Naive thymus-derived CD8-positive, alpha-beta T cell (primary cell): ENCODE results near the gene TIPARP. TPM values are rescaled to one million over a fixed set of nuclear protein-coding genes. Genes with fewer than 3 reads are reported as not detected.
"Not testable (repeated sequence)": the region's sequence is repeated elsewhere in the genome, so short reads cannot be mapped to it uniquely, and the experiment has no call there.

Source experiments
- ATAC-seq, 2 donors: fragments of 150-1000 bp; cut with Tn5 transposase in 1 of 2; sonication (Bioruptor Pico), chemical (Tn5 transposase) in 1 of 2; 1 replicate in 1 of 2; 2 replicates in 1 of 2; pipeline ENCODE4 v1.10.0; 2021; ENCODE audit warnings: mild to moderate bottlenecking in 2 of 2, moderate library complexity in 2 of 2
- POLR2A ChIA-PET: fragments of 350-600 bp; sonication (Branson Sonifier 250); formaldehyde crosslinking; loops from one replicate; lab custom pipeline; 2021; ENCODE audit warnings: antibody characterized with exemption; lab: Charles Lee
- DNase-seq, 10 donors: peaks; one replicate each; pipeline versions ENCODE4 v3.0.0 to v3.0.0-alpha.2; 2020 to 2022
- H3K27ac Mint-ChIP-seq, 10 donors: one replicate each; pipeline ENCODE4 v1.8.0; 2020 to 2022; ENCODE audit warnings: mild to moderate bottlenecking in 10 of 10, mixed read lengths in 10 of 10, moderate library complexity in 4 of 10, inconsistent platforms in 1 of 10
- H3K27me3 Mint-ChIP-seq, 5 donors: one replicate each; pipeline ENCODE4 v1.8.0; 2021 to 2022; ENCODE audit warnings: mixed read lengths in 5 of 5
- H3K36me3 Mint-ChIP-seq, 3 donors: one replicate each; pipeline ENCODE4 v1.8.0; 2020 to 2022; ENCODE audit warnings: mixed read lengths in 3 of 3, mild to moderate bottlenecking in 2 of 3, inconsistent platforms in 1 of 3
- H3K4me1 Mint-ChIP-seq, 4 donors: one replicate each; pipeline ENCODE4 v1.8.0; 2021 to 2022; ENCODE audit warnings: mixed read lengths in 4 of 4
- H3K4me3 Mint-ChIP-seq, 10 donors: one replicate each; pipeline ENCODE4 v1.8.0; 2020 to 2022; ENCODE audit warnings: mild to moderate bottlenecking in 10 of 10, mixed read lengths in 10 of 10, moderate library complexity in 6 of 10, inconsistent platforms in 1 of 10
- H3K9me3 Mint-ChIP-seq, 9 donors: one replicate each; pipeline ENCODE4 v1.8.0; 2020 to 2022; ENCODE audit warnings: mixed read lengths in 9 of 9, mild to moderate bottlenecking in 3 of 9, inconsistent platforms in 1 of 9, moderate library complexity in 1 of 9
- polyA plus RNA-seq, 3 donors: library from polyadenylated mRNA; unstranded; fragments of 300-500 nt; fragmentation: Illumina TruSeq; gene quantifications; one replicate each; pipeline ENCODE4 v1.2.3, GENCODE V29; 2021
- total RNA-seq, 8 experiments: library from RNA in 2 of 8; stranded (reverse) in 2 of 8; gene quantifications; one replicate each; pipeline ENCODE4 v1.2.3 and lab custom pipeline; 2021 to 2026

TIPARP gene
- total and polyA plus RNA-seq, 5 experiments from 2014 or later = 4.2 to 62.0 (median 20.9) TPM

DNA sequence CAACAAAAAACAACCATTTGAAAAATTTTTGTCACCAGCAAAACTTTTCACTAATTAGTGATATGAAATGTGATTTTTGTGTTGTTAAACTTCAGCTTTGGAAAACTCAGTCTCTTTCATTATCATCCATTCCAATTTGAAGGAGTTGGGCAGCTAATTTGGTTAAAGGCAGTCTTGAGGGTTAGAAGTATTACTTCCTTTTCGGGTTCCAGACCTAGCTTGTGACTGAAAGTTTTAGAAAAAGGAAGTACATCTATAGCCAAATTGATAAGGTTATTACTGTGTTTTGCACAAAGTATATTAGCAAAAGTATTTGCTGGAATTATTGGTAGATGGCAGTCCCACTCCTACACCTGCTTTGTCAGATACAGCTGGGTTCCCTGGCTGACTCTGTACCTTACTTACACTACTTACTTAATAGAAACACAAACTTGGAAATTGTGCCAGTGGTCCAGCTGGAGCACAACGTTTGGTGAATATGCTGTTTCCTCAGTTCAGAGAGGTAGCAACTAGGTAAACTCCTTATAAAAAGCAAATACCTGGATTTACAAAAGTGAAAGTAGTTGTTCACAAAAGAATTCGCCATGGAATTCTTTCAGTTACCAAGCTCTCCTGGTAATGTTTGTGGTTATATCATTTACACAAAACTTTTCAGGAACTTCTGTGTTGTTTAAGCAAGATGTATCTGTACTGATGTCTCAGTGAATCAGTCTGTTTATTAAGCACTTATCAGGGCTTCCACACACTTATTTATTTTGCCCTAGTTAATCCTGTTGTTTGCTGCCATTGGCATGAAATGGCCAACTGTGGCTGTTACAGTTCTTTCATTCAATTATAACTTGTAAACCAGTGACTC, 31.6 kb downstream of the TIPARP start:
- Mint-ChIP-seq H3K27me3 (no peaks in the 10 kb centered on the region), H3K9me3 (no peaks in the 10 kb centered on the region), H3K4me3 (no peak overlapping the region), H3K36me3 (peaks cover 8 to 70% (median 40%) of the 10 kb centered on the region in 3 donors), H3K27ac (peak overlapping the region in 1 of 10 donors; percentile 53), H3K4me1 (peaks cover 0 to 28% (median 5%) of the 10 kb centered on the region in 4 donors)
- POLR2A ChIA-PET = no interaction called here
- DNase-seq (no peak), ATAC-seq (no peak)

DNA sequence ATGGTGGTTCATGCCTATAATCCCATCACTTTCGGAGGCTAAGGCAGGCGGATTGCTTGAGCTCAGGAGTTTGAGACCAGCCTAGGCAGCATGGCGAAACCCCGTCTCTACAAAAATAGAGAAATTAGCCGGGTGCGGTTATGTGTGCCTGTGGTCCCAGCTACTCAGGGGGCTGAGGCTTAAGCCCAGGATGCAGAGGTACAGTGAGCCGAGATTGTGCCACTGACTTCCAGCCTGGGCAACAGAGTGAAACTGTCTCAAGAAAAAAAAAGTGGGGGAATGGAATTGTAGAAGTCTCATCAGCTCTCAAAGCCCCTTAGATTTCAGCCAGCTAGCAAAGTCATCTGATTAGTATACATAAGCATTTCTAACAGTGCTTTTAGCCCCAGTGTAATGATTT, 33.2 kb downstream of the TIPARP start:
- H3K36me3 Mint-ChIP-seq = peaks cover 8 to 60% (median 39%) of the 10 kb centered on the region in 3 donors
- DNase-seq = no peak
- no peak overlapping the region for H3K27ac Mint-ChIP-seq
- H3K27me3 Mint-ChIP-seq = no peaks in the 10 kb centered on the region
- H3K9me3 Mint-ChIP-seq = no peaks in the 10 kb centered on the region
- POLR2A ChIA-PET = no interaction called here
- H3K4me1 Mint-ChIP-seq = peaks cover 0 to 19% (median 3%) of the 10 kb centered on the region in 4 donors
- H3K4me3 Mint-ChIP-seq = no peak overlapping the region
- no peak for ATAC-seq

DNA sequence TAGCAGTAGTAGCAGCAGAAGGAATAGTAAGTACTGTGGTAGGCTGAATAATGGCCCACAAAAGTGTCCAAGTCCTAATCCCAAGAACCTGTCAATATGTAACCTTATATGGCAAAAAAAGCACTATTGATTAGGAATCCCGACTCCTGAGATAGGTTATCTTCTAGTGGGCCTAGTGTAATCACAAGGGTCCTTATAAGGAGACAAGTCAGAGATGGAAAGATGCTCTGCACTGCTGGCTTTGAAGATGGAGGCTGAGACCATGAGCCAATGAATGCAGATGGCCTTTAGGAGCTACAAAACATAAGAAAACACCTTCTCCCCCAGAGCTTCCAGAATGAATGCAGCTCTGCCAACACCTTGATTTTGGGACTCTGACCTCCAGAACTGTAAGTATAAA, 36.0 kb downstream of the TIPARP start:
- Mint-ChIP-seq H3K9me3 (no peaks in the 10 kb centered on the region), H3K36me3 (peaks cover 0 to 36% (median 25%) of the 10 kb centered on the region in 3 donors)
- ATAC-seq = no peak

DNA sequence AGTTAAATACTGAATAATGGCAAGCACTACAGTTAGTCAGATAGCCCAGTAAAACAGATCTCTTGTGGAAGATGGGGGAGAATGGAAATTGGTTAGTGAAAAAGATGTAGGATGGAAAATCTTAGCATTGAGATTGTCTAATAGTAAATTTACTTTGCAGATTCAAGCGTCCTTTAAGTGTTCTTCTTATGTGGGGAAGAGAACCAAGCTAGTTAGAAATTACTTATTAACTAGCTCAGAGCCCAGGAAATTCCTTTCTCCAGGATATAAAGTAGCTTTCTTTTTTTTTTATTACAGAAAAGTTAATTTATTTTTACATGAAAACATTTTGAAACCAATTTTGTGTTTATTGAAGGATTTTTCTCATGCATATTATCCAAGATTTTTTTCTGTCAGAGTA, 36.7 kb downstream of the TIPARP start:
- no peak overlapping the region for H3K27ac Mint-ChIP-seq
- H3K4me3 Mint-ChIP-seq = no peak overlapping the region
- peaks cover 0 to 29% (median 25%) of the 10 kb centered on the region in 3 donors for H3K36me3 Mint-ChIP-seq

More for the DNA sequence above, 36.0 kb downstream of the TIPARP start:
- H3K27ac Mint-ChIP-seq = no peak overlapping the region
- POLR2A ChIA-PET = interaction anchor here (0.5 kb wide), 1 partner anchor 60 kb away, joined by 3 read pairs; no protein-coding TSS in a partner anchor
- peaks cover 0 to 10% (median 0%) of the 10 kb centered on the region in 4 donors for H3K4me1 Mint-ChIP-seq
- H3K4me3 Mint-ChIP-seq = no peak overlapping the region
- DNase-seq = no peak
- H3K27me3 Mint-ChIP-seq = no peaks in the 10 kb centered on the region

DNA sequence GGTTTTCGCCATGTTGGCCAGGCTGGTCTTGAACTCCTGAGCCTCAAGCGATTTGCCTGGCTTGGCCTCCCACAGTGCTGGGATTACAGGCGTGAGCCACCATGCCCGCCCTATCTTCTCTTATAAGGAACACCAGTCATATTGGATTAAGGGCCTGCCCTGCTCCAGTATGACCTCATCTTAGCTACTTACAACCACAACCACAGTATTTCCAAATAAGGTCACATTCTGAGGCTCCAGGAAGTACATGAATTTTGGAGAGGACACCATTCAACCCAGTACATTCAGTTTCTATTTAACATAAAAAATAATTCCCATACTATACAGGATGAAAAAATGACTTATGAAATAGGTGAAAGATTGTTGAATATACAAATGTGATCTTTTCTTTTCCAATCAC, 37.6 kb downstream of the TIPARP start:
- DNase-seq, H3K27me3 Mint-ChIP-seq, H3K4me3 Mint-ChIP-seq, H3K9me3 Mint-ChIP-seq, H3K27ac Mint-ChIP-seq, H3K4me1 Mint-ChIP-seq, POLR2A ChIA-PET: not testable (repeated sequence)
- peaks cover 0 to 23% (median 22%) of the 10 kb centered on the region in 3 donors for H3K36me3 Mint-ChIP-seq
- peak; percentile 44 to 71 for ATAC-seq

More for the DNA sequence above, 36.7 kb downstream of the TIPARP start:
- Mint-ChIP-seq H3K27me3 (no peaks in the 10 kb centered on the region), H3K4me1 (peaks cover 0 to 3% (median 0%) of the 10 kb centered on the region in 4 donors), H3K9me3 (no peaks in the 10 kb centered on the region)
- DNase-seq = no peak
- POLR2A ChIA-PET = interaction anchor here (0.5 to 0.6 kb wide), 2 partner anchors 61 to 370 kb away, joined by 3 to 5 read pairs; no protein-coding TSS in a partner anchor
- ATAC-seq = no peak

DNA sequence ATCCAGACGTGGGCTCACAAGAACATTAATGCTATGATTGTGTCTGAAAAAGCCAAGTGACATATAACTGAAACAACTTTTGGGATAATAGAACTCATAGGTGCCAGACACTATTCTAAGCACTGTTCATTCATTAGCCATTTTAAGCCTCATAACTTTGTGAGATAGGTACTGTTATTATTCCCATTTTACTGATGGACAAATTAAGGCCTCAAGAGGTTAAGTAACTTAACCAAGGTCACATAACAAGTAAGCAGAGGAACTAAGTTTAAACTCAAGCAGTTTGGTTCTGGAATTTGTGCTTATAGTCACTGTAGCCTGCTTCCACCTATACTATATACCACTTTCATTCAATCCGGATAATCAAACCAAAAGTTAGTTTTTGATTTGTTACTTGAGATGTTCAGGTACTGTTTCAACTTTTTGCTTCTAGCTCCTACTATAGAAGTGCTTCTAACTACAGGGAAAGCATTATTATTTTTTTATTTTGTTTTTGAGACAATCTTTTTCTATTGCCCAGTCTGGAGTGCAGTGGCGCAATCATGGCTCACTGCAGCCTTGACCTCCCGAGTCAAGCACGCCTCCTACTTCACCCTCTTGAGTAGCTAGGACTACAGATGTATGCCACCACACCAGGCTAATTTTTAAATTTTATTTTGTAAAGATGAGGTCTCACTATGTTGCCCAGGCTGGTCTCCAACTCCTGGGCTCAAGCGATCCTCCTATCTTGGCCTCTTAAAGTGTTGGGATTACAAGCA, 41.9 kb downstream of the TIPARP start:
- Mint-ChIP-seq H3K4me3 (no peak overlapping the region), H3K36me3 (peaks cover 0 to 6% (median 2%) of the 10 kb centered on the region in 3 donors), H3K9me3 (no peaks in the 10 kb centered on the region), H3K27me3 (no peaks in the 10 kb centered on the region), H3K4me1 (no peaks in the 10 kb centered on the region), H3K27ac (peak overlapping the region in 1 of 10 donors; percentile 37)
- POLR2A ChIA-PET = no interaction called here
- DNase-seq = no peak
- no peak for ATAC-seq

DNA sequence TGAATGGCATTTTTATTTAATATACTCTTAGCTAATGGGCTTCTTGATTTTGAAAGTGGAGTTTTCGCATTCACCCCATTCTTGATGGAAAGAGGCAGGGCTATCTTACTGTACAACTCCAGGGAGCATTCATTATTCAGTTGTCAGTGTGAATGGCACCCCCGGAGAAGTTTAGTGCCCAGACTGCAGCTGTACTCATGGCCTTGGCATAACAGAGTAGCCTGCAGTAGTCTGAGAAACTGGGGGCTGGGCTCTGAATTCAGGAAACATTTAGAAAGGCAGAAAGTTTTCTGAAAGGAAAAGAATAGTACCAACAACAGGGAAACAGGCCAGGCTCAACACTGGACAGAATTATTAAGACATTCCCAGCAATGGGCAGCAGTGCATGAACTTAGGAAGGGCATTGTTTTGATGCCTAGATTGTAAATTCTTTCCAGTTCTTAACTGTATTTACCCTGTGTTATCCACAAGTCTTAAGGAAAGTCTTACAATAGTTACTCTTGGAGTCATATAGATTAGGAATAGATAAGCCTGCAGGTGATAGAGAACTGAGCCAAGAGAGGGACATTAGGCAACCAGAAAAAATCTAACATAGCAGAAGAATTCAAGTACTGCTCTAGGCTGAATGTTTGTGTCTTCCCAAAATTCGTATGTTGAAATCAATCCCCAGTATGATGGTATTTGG, 44.4 kb downstream of the TIPARP start:
- Mint-ChIP-seq H3K27ac (no peak overlapping the region), H3K27me3 (no peaks in the 10 kb centered on the region), H3K9me3 (no peaks in the 10 kb centered on the region), H3K4me3 (no peak overlapping the region), H3K4me1 (no peaks in the 10 kb centered on the region), H3K36me3 (peaks cover 0 to 6% (median 2%) of the 10 kb centered on the region in 3 donors)
- DNase-seq (no peak), ATAC-seq (no peak)
- POLR2A ChIA-PET = no interaction called here

DNA sequence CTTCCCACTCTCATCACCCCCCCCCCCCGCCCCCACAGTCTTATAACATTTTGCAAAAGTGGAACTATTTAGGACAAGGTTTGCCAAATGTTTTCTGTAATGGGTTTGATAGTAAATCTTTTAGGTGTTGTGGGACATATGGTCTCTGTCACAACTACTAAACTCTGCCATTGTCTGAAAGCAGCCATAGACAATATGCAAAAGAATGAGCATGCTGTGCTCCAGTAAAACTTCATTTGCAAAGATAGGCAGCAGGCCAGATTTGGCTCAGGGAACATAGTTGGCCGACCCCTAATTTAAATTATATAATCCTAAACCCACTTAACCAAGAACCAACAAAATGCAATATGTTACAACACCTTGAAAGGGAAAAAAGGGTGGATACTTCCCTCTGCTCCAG, 46.4 kb downstream of the TIPARP start:
- no peaks in the 10 kb centered on the region for H3K9me3 Mint-ChIP-seq
- ATAC-seq (no peak), DNase-seq (no peak)
- no peaks in the 10 kb centered on the region for H3K36me3 Mint-ChIP-seq
- no peaks in the 10 kb centered on the region for H3K27me3 Mint-ChIP-seq
- no peaks in the 10 kb centered on the region for H3K4me1 Mint-ChIP-seq
- no peak overlapping the region for H3K4me3 Mint-ChIP-seq
- H3K27ac Mint-ChIP-seq = no peak overlapping the region
- POLR2A ChIA-PET = no interaction called here

DNA sequence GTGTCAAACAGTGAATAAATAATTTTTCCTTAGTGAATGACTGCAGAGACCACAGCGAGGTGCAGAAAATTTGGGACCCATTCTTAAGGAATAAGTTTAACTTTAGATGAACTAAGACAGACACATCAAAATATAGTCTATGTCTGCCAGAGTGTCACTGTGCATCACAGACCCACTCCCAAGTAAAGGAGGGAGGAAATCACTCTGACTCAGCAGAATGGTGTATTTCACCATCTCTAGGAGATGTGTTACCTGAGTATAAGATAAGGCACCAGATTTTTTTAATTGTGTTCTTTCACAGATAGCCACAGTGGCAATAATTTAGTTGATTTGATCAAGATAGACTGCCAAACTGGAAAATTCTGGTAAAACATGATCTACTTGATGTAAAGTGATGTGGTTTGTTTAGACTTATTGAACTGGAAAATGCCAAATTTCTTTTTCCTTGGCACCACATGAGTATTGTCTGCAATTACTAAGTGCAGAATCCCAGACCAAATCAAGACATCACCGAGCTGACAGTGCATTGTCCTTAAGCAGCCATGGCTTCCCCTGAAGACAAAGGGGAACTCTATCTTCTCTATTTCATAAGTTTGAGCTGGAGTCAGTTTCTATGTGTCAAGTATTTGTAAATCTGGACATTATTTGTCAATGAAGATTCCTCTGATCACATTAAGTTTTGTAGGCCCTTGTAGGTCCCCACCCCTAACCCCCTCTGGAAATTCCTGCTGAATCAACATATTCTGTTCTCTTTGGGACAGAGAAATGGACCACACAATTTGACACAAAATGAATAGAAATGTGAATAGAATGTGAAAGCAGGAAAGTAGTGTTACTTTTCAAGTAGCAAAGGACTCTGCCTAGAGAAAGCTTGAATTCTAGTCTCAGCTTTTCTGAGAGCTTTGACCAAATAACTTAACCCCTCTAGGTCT, 47.6 kb downstream of the TIPARP start:
- Mint-ChIP-seq H3K4me3 (no peak overlapping the region), H3K4me1 (no peaks in the 10 kb centered on the region), H3K27me3 (no peaks in the 10 kb centered on the region), H3K9me3 (no peaks in the 10 kb centered on the region), H3K36me3 (no peaks in the 10 kb centered on the region), H3K27ac (no peak overlapping the region)
- ATAC-seq = no peak
- POLR2A ChIA-PET = no interaction called here
- DNase-seq = no peak

DNA sequence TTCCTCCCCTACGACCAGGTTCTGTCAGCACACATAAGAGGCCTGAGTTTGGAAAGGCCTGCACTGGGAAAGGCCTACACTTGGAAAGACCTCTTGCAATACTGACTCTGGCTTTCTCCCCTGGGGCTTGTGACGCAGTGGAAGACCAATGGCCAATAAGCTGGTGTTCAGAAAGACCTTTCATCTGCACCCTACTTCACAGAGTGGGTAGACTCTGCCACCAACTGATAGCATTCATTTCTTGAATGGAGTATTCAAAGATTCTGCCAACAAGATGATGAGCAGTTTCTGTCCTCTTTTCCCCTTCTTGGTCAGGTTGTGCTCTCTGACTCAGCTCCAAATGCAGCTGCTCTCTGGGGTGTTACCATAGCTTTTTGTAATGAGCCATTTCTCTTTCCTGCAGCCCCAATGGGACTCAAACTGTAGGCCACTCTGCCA, 48.8 kb downstream of the TIPARP start:
- Mint-ChIP-seq H3K27ac (peak overlapping the region in 1 of 10 donors; percentile 7), H3K27me3 (no peaks in the 10 kb centered on the region), H3K36me3 (no peaks in the 10 kb centered on the region), H3K9me3 (no peaks in the 10 kb centered on the region), H3K4me3 (no peak overlapping the region), H3K4me1 (no peaks in the 10 kb centered on the region)
- no peak for DNase-seq
- no peak for ATAC-seq
- POLR2A ChIA-PET = no interaction called here

DNA sequence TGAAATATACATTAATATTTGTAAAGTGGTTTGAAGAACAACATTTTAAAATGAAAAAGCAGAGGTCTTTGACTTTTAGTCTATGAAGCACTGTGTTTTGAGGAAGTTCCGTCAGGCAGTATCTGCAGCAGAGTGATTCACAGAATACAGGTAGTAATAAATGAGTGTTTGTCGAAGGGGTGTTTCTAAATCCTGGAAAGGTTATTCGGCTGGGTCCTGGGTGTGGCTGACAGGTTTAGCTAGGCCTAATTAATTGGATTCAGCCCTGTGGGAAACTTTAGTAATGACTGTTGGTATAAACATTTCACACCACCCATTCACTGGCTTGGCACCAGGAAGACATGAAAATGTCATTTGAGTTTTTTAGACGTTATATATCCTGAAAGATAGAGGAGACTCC, 51.3 kb downstream of the TIPARP start:
- H3K4me1 Mint-ChIP-seq = no peaks in the 10 kb centered on the region
- POLR2A ChIA-PET = no interaction called here

DNA sequence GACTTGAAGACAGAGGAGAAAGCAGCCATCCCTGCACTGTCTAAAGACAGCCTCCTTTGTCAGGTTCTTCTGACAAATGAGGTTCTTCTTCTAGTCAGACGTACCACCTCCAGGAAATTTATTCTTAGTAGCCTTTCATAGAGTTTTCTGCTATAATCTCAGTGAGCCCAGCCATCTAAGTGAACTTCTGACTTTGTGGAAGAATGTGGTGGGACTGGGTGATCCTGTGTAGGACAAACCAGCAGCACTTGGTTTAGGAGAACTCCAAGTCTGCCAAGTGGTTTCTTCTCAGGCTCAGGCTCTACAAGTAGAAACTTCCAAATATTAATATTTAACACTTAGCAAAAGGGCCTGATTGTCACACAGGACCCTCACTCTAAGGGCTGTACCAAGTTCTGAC, 52.1 kb downstream of the TIPARP start:
- Mint-ChIP-seq H3K27ac (no peak overlapping the region), H3K4me1 (no peaks in the 10 kb centered on the region), H3K4me3 (no peak overlapping the region), H3K36me3 (no peaks in the 10 kb centered on the region), H3K9me3 (no peaks in the 10 kb centered on the region), H3K27me3 (peaks cover 0 to 3% (median 0%) of the 10 kb centered on the region in 5 donors)
- POLR2A ChIA-PET = no interaction called here
- ATAC-seq = no peak
- no peak for DNase-seq

More for the DNA sequence above, 51.3 kb downstream of the TIPARP start:
- peaks cover 0 to 3% (median 0%) of the 10 kb centered on the region in 5 donors for H3K27me3 Mint-ChIP-seq
- ATAC-seq = no peak
- no peak overlapping the region for H3K27ac Mint-ChIP-seq
- no peaks in the 10 kb centered on the region for H3K9me3 Mint-ChIP-seq
- H3K36me3 Mint-ChIP-seq = no peaks in the 10 kb centered on the region
- H3K4me3 Mint-ChIP-seq = no peak overlapping the region
- no peak for DNase-seq
